Left lung (tissue), 10 donors: Measurements from ENCODE around the gene MARK2. TPM values are rescaled to one million over a fixed set of nuclear protein-coding genes. Genes with fewer than 3 reads are reported as not detected.

Experiments used
- ATAC-seq: fragments of 200-7000 bp; cut with Tn5 transposase; one replicate; pipeline ENCODE4 v1.9.1; 2020; ENCODE audit warnings: moderate library complexity
- DNase-seq, 4 donors: peaks; one replicate each; pipeline ENCODE4 v3.0.0-alpha.2; 2013 to 2020
- H3K27ac ChIP-seq, 2 donors: fragments of 200-600 bp; sonication (generic) in 1 of 2; one replicate each; pipeline versions ENCODE4 v1.5.0 to v1.8.0; 2020 to 2021
- H3K27me3 ChIP-seq, 2 donors: fragments of 200-600 bp; sonication (generic) in 1 of 2; one replicate each; pipeline versions ENCODE4 v1.5.0 to v1.8.0; 2020 to 2021
- H3K36me3 ChIP-seq, 2 donors: fragments of 200-600 bp; sonication (generic) in 1 of 2; one replicate each; pipeline versions ENCODE4 v1.5.0 to v1.8.0; 2020 to 2021
- H3K4me1 ChIP-seq, 2 donors: fragments of 200-600 bp; one replicate each; pipeline ENCODE4 v1.8.0; 2021
- H3K4me3 ChIP-seq, 2 donors: fragments of 200-600 bp; sonication (generic) in 1 of 2; one replicate each; pipeline versions ENCODE4 v1.5.0 to v1.8.0; 2020 to 2021; ENCODE audit warnings: mild to moderate bottlenecking in 1 of 2
- H3K9me3 ChIP-seq, 2 donors: fragments of 200-600 bp; sonication (generic) in 1 of 2; one replicate each; pipeline versions ENCODE4 v1.5.0 to v1.8.0; 2020 to 2021
- intact Hi-C, 2 donors: fragments of 100-400 bp; cut with DNase I; formaldehyde crosslinking; loops; one replicate each; pipeline versions ENCODE4 v1.11.2 to v1.14.2; 2022
- polyA plus RNA-seq, 6 donors: library from polyadenylated mRNA; unstranded; fragments of 120-200 nt; gene quantifications; one replicate each; pipeline ENCODE4 v1.2.1, GENCODE V29; 2013; ENCODE audit not compliant: insufficient read length in 6 of 6
- total RNA-seq, 2 donors: library from RNA; stranded (reverse); fragmentation: NEBNext Ultra II Directional; extraction: Animal tissue kit (Norgen Biotek cat#: 25700); gene quantifications; one replicate each; pipeline ENCODE4 v1.2.1, GENCODE V29; 2021
- TF ChIP-seq, protein P1 (sequence below), 2 donors: fragments of 200-600 bp; sonication (generic) in 1 of 2; IDR thresholded peaks; one replicate each; pipeline versions ENCODE4 v1.5.0 to v1.8.0; 2021; ENCODE audit warnings: antibody characterized with exemption in 2 of 2
- donor health status: DM: no; HTN: yes; CAD: no.
- donor health status: DM: no; HTN: no; CAD: no.

The MARK2 gene
- total and polyA plus RNA-seq, 8 donors: 29.0 to 45.5 (median 33.6) TPM

DNA sequence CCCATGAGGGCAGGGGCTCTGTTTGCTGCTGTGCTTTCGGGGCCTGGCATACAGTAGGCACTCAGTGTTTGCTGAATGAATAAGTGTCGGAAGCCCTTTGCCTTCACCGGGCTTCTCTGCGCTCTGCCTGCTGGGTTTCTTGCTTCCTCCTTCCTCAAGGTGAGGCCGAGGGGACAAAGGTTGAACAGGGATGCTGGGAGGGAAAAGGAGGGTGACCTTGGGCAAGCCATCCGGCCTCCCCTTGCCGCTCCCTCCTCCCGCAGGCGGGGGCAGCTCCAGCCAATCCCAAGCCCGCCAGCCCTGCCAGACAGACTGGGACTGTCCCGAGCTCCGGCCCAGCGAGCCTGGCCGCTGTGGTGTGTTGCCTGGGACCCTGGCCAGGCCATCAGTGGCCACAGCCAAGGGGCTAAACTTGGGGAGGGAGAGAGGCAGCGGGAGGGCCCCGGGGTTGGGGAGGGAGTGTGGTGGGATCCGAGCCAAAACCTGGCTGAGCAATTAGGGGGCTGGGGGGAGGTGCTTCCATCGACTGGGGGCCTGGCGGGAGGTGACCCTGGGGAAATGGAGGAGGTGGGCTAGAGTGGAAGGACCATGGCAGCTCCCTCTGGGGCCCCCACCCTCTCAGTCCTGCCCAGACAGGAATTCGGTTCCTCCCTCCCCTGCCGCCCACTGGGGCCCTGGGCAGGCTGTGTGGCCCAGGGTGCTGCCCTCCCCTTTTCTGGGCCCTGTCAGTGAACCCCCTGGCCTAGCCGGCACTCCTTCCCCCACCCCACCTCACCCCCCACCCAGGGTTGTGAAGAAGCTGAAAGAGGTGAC lies 81.4 kb downstream of the MARK2 start:
- no peak overlapping the region for H3K27ac ChIP-seq
- no peaks in the 10 kb centered on the region for H3K9me3 ChIP-seq
- H3K4me1 ChIP-seq: peaks cover 25 to 52% of the 10 kb centered on the region in 2 donors
- no peak overlapping the region for H3K4me3 ChIP-seq
- intact Hi-C loops: loop anchor here in 1 of 2 donors (10.0 kb wide), 1 partner anchor 76 kb away; no protein-coding TSS in a partner anchor
- H3K36me3 ChIP-seq: no peaks in the 10 kb centered on the region
- peak; percentile 41 for ATAC-seq
- TF ChIP-seq, protein P1, sequence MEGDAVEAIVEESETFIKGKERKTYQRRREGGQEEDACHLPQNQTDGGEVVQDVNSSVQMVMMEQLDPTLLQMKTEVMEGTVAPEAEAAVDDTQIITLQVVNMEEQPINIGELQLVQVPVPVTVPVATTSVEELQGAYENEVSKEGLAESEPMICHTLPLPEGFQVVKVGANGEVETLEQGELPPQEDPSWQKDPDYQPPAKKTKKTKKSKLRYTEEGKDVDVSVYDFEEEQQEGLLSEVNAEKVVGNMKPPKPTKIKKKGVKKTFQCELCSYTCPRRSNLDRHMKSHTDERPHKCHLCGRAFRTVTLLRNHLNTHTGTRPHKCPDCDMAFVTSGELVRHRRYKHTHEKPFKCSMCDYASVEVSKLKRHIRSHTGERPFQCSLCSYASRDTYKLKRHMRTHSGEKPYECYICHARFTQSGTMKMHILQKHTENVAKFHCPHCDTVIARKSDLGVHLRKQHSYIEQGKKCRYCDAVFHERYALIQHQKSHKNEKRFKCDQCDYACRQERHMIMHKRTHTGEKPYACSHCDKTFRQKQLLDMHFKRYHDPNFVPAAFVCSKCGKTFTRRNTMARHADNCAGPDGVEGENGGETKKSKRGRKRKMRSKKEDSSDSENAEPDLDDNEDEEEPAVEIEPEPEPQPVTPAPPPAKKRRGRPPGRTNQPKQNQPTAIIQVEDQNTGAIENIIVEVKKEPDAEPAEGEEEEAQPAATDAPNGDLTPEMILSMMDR (IDR thresholded peaks at IDR 0.05): no peak
- H3K27me3 ChIP-seq: peaks cover 0 to 51% of the 10 kb centered on the region in 2 donors
- DNase-seq: peak in 2 of 4 donors; percentile 56 to 83

DNA sequence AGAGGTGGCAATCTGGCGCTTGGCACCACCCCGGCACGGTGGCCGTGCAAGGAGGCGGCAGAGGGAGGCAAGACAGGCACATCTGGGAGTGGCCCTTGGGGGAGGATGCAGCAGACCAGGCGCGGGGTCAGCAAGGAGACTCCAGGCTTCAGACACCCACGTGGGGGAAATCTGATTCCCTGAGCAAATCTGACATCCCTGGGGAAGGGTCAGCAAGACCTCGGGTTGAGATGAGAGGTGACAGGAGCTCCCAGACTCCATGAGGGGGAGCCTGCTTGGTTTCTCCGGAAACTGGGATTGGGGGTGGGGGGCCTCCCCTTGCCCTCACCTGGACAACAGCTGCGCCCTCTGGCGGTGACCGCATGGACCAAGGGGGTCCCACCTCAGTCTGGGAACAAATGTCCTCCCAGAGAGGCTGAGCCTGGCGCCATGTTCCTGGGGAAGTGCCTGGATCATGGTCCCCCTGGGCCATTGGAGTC lies 82.1 kb downstream of the MARK2 start:
- ATAC-seq (no peak), DNase-seq (no peak)
- TF ChIP-seq, protein P1 (IDR thresholded peaks at IDR 0.05): peak; percentile 24 to 46
- Histone ChIP-seq H3K4me1 (peaks cover 25 to 47% of the 10 kb centered on the region in 2 donors), H3K36me3 (no peaks in the 10 kb centered on the region), H3K4me3 (no peak overlapping the region), H3K9me3 (no peaks in the 10 kb centered on the region), H3K27ac (no peak overlapping the region), H3K27me3 (peaks cover 0 to 44% of the 10 kb centered on the region in 2 donors)
- intact Hi-C loops: loop anchor here in 1 of 2 donors (10.0 kb wide), 1 partner anchor 76 kb away; no protein-coding TSS in a partner anchor

DNA sequence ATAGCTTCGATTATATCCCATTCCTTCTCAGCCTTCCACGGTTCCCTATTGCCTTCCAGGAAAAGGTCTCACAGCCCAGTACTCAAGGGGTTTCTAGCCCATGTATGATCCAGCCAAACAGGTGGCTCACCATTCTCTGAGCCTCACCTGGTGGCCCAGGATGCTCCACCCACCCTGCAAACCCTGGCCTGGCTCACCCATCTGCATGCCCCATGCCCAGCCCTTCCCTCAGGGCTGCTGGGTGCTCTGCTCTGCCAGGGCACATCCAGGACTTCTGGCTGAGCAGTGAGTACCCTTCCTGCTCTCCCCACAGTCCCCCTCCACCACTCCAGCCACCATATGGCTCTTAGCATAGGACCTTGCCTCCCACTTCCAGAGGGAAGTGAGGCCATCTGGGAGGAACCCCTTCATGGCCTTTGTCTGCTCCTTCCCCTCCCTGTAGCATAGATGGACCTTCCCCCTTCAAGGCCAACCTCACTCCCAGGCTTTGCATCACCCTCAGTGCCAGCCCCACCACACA lies 83.8 kb downstream of the MARK2 start:
- DNase-seq: no peak
- H3K4me3 ChIP-seq: no peak overlapping the region
- H3K9me3 ChIP-seq: no peaks in the 10 kb centered on the region
- intact Hi-C loops: loop anchor here in 1 of 2 donors (10.0 kb wide), 1 partner anchor 78 kb away; no protein-coding TSS in a partner anchor
- no peak overlapping the region for H3K27ac ChIP-seq
- H3K27me3 ChIP-seq: peaks cover 0 to 27% of the 10 kb centered on the region in 2 donors
- no peak for ATAC-seq
- peaks cover 18 to 30% of the 10 kb centered on the region in 2 donors for H3K4me1 ChIP-seq
- H3K36me3 ChIP-seq: no peaks in the 10 kb centered on the region
- TF ChIP-seq, protein P1 (IDR thresholded peaks at IDR 0.05): no peak

DNA sequence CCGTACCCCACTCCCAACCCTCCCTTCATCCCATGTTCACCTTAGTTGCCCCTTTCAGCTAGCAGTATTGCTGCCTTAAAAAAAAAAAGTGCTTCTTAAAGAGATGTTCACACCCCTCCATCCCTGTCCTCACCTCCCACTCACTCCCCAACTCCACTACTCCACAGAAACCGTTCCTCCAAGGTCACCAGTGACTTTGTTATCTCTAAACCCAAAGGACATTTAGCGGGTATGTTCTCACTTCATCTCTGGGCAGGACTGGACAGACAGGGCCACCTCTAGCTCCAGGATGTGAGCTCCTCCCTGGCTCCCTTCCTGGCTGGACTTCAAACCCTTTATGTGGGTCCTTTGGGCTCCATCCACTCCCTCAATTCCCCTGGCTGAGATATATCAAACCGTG lies 84.4 kb downstream of the MARK2 start:
- Histone ChIP-seq H3K9me3 (no peaks in the 10 kb centered on the region), H3K4me3 (no peak overlapping the region), H3K4me1 (peaks cover 12 to 25% of the 10 kb centered on the region in 2 donors), H3K27ac (no peak overlapping the region), H3K36me3 (no peaks in the 10 kb centered on the region), H3K27me3 (peaks cover 0 to 21% of the 10 kb centered on the region in 2 donors)
- TF ChIP-seq, protein P1 (IDR thresholded peaks at IDR 0.05): no peak
- no peak for ATAC-seq
- intact Hi-C loops: loop anchor here in 1 of 2 donors (10.0 kb wide), 1 partner anchor 79 kb away; no protein-coding TSS in a partner anchor
- DNase-seq: no peak

DNA sequence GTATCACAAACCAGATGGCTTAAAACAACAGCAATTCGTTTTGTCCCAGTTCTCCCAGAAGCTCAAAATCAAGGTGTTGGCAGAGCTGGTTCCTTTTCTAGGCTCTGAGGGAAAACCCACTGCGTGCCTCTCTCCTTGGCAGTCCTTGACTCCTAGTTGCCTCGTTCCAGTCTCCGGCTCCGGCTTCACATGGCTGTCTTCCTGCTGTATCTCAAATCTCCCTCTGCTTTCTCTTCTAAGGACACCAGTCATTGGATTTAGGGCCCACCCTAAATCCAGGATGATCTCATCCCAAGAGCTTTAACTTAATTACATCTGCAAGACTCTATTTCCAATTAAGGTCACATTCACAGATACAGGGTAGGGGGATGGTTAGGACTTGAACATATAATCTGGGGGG lies 90.7 kb downstream of the MARK2 start:
- DNase-seq (no peak), ATAC-seq (no peak)
- Histone ChIP-seq H3K4me1 (no peaks in the 10 kb centered on the region), H3K27ac (no peak overlapping the region), H3K9me3 (no peaks in the 10 kb centered on the region), H3K36me3 (no peaks in the 10 kb centered on the region), H3K4me3 (no peak overlapping the region), H3K27me3 (no peaks in the 10 kb centered on the region)
- TF ChIP-seq, protein P1 (IDR thresholded peaks at IDR 0.05): no peak
- intact Hi-C loops: loop anchor here in 1 of 2 donors (10.0 kb wide), 1 partner anchor 85 kb away; no protein-coding TSS in a partner anchor
